Heart left ventricle (tissue), 16 donors: ENCODE data around the gene MAPKAPK2. TPM values are rescaled to one million over a fixed set of nuclear protein-coding genes. Genes with fewer than 3 reads are reported as not detected.

Source experiments
- ATAC-seq, 4 donors: fragments of 200-7000 bp; cut with Tn5 transposase; one replicate each; pipeline ENCODE4 v1.9.1; 2020 to 2022; ENCODE audit warnings: moderate library complexity in 4 of 4, mild to moderate bottlenecking in 3 of 4, moderate number of reproducible peaks in 1 of 4
- DNase-seq, 5 donors: peaks; one replicate each; pipeline ENCODE4 v3.0.0-alpha.2; 2020
- H3K27ac ChIP-seq, 12 donors: fragments of 200-600 bp; sonication (generic) in 4 of 12; one replicate each; pipeline versions ENCODE4 v1.5.0 to v1.8.0; 2016 to 2022; ENCODE audit warnings: mild to moderate bottlenecking in 2 of 12
- H3K27me3 ChIP-seq, 9 donors: fragments of 200-600 bp; sonication (generic) in 2 of 9; one replicate each; pipeline versions ENCODE4 v1.5.1 to v1.8.0; 2016 to 2022; ENCODE audit warnings: mild to moderate bottlenecking in 3 of 9
- H3K36me3 ChIP-seq, 9 donors: fragments of 200-600 bp; sonication (generic) in 2 of 9; one replicate each; pipeline versions ENCODE4 v1.5.0 to v1.8.0; 2018 to 2022; ENCODE audit warnings: mild to moderate bottlenecking in 2 of 9
- H3K4me1 ChIP-seq, 12 donors: fragments of 200-600 bp; sonication (generic) in 4 of 12; one replicate each; pipeline versions ENCODE4 v1.5.0 to v1.8.0; 2016 to 2022; ENCODE audit warnings: mild to moderate bottlenecking in 3 of 12
- H3K4me3 ChIP-seq, 12 donors: fragments of 200-600 bp; sonication (generic) in 4 of 12; one replicate each; pipeline versions ENCODE4 v1.5.0 to v1.8.0; 2017 to 2022; ENCODE audit warnings: mild to moderate bottlenecking in 9 of 12, moderate library complexity in 4 of 12
- H3K9me3 ChIP-seq, 12 donors: fragments of 200-600 bp; sonication (generic) in 4 of 12; one replicate each; pipeline versions ENCODE4 v1.5.0 to v1.8.0; 2016 to 2022; ENCODE audit warnings: mild to moderate bottlenecking in 1 of 12
- POLR2A ChIP-seq, 2 donors: fragments of 450-650 bp; IDR thresholded peaks; one replicate each; pipeline ENCODE4 v1.6.1; 2017; ENCODE audit warnings: antibody characterized with exemption in 2 of 2, mild to moderate bottlenecking in 2 of 2, moderate library complexity in 2 of 2
- WGBS, 4 donors: extraction: QIAGEN DNeasy Blood & Tissue Kit in 2 of 4; methylation state at CpG; one replicate each; pipeline versions ENCODE4 v1.1.5 to v1.1.7; 2013 to 2018; 5-methylcytosine and 5-hydroxymethylcytosine counted together
- intact Hi-C, 10 donors: fragments of 100-400 bp; cut with DNase I; formaldehyde crosslinking; loops; one replicate each; pipeline versions ENCODE4 v1.11.1 to v1.14.2; 2022
- polyA plus RNA-seq, 2 donors: library from polyadenylated mRNA; stranded (reverse); fragments of 200-250 nt; gene quantifications; one replicate each; pipeline ENCODE4 v1.2.3, GENCODE V29; 2013
- total RNA-seq, 9 donors: library from RNA; depleted of rRNA in 2 of 9; stranded (reverse); fragments of >200 nt in 2 of 9; fragmentation: NEBNext Ultra II Directional in 3 of 9; extraction: Animal tissue kit (Norgen Biotek cat#: 25700) in 3 of 9; gene quantifications; one replicate each; pipeline versions ENCODE4 v1.1.0 to v1.2.4, GENCODE V29; 2016 to 2023
- TF ChIP-seq, protein P1 (sequence below), 12 donors: fragments of 200-600 bp; sonication (generic) in 4 of 12; IDR thresholded peaks; one replicate each; pipeline versions ENCODE4 v1.5.0 to v1.8.0; 2018 to 2022; ENCODE audit warnings: antibody characterized with exemption in 12 of 12, mild to moderate bottlenecking in 5 of 12
- donor health status: ischemic (EF 13 %, LVEDD 7.1; RV severe dilation, severe dysfunction).
- donor health status: healthy with polysubstance abuse.
- donor health status: DM: no; HTN: yes; CAD: no.
- donor health status: DM: no; HTN: no; CAD: no.
- donor health status: ischemic (EF 25% LVEDD 6.9; RV normal size, moderate dysfunction).
- donor health status: ischemic (EF 25% LVEDD 5.7; RV mildly dilated, moderate dysfunction).
- donor health status: healthy.
- donor health status: DM: yes; HTN: yes; CAD: no.
- donor health status: ischemic (EF 35%, LVEDD 5.7; RV mildly dilated, moderate dysfunction).
- donor health status: nonischemic (EF 11% LVEDD 7.7; RV severe dilation, severe dysfunction).
- donor health status: DM: yes; HTN: yes; CAD: no.
- donor health status: PGD.
- donor health status: ischemic (EF 29% LVEDD 5.4; RV normal size, mild dysfunction).
- donor health status: nonischemic (EF 23%, LVEDD 6.1; RV moderate dilation, normal function).

The MAPKAPK2 gene
- total and polyA plus RNA-seq, 11 donors, result 126 to 327 (median 223) TPM

GRCh38 chr1:206655471-206655882 lies 29.2 kb upstream of the MAPKAPK2 start:
- H3K27me3 ChIP-seq, result no peaks in the 10 kb centered on the region
- intact Hi-C loops, result loop anchor here in 4 of 10 donors (1.0 to 10.0 kb wide), 4 partner anchors 37 to 69 kb away; no protein-coding TSS in a partner anchor
- H3K27ac ChIP-seq, result peak overlapping the region; percentile 6 to 85 (median 62)
- peaks cover 5 to 98% (median 72%) of the 10 kb centered on the region in 12 donors for H3K4me1 ChIP-seq
- DNase-seq (peak in 3 of 5 donors; percentile 46 to 63 (median 59)), ATAC-seq (peak in 1 of 4 donors; percentile 12)
- TF ChIP-seq, protein P1, sequence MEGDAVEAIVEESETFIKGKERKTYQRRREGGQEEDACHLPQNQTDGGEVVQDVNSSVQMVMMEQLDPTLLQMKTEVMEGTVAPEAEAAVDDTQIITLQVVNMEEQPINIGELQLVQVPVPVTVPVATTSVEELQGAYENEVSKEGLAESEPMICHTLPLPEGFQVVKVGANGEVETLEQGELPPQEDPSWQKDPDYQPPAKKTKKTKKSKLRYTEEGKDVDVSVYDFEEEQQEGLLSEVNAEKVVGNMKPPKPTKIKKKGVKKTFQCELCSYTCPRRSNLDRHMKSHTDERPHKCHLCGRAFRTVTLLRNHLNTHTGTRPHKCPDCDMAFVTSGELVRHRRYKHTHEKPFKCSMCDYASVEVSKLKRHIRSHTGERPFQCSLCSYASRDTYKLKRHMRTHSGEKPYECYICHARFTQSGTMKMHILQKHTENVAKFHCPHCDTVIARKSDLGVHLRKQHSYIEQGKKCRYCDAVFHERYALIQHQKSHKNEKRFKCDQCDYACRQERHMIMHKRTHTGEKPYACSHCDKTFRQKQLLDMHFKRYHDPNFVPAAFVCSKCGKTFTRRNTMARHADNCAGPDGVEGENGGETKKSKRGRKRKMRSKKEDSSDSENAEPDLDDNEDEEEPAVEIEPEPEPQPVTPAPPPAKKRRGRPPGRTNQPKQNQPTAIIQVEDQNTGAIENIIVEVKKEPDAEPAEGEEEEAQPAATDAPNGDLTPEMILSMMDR (IDR thresholded peaks at IDR 0.05), result no peak
- no peak for TF ChIP-seq POLR2A (IDR thresholded peaks at IDR 0.05)
- peaks cover 0 to 6% (median 0%) of the 10 kb centered on the region in 9 donors for H3K36me3 ChIP-seq
- H3K9me3 ChIP-seq, result no peaks in the 10 kb centered on the region
- H3K4me3 ChIP-seq, result no peak overlapping the region
- WGBS, 4 donors, result 30 to 44% (median 30%) methylated on average over 4 of the region's 4 CpGs

DNA sequence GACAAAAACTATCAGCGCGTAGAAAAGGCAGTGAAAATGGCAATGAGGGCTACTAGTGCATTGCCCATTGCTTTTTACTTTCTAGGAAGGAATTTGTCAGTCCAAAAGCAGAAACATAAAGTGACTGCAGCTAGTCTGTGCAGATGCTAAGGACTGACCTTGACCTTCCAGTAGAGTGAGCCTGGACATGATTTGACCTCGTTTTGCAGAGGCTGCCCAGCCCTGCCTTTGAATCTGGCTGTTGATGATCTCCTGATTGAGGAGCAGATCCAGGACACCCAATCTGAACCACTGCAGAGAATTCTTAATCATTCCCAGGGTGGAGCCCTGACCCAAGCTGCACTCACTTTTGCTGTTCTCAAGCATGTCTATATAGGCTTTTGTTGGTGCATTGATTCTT lies 27.8 kb upstream of the MAPKAPK2 start:
- intact Hi-C loops, result loop anchor here in 3 of 10 donors (5.0 to 10.0 kb wide), 3 partner anchors 35 to 68 kb away; no protein-coding TSS in a partner anchor
- no peak overlapping the region for H3K4me3 ChIP-seq
- peaks cover 5 to 92% (median 65%) of the 10 kb centered on the region in 12 donors for H3K4me1 ChIP-seq
- H3K27me3 ChIP-seq, result no peaks in the 10 kb centered on the region
- no peaks in the 10 kb centered on the region for H3K9me3 ChIP-seq
- TF ChIP-seq, protein P1 (IDR thresholded peaks at IDR 0.05), result no peak
- TF ChIP-seq POLR2A (IDR thresholded peaks at IDR 0.05), result no peak
- 70 to 83% (median 75%) methylated on average over 3 of the region's 3 CpGs for WGBS, 4 donors
- no peaks in the 10 kb centered on the region for H3K36me3 ChIP-seq
- DNase-seq, result no peak
- ATAC-seq, result no peak
- peak overlapping the region in 6 of 12 donors; percentile 4 to 96 (median 84) for H3K27ac ChIP-seq

GRCh38 chr1:206657751-206658150 lies 27.0 kb upstream of the MAPKAPK2 start:
- Histone ChIP-seq H3K9me3 (no peaks in the 10 kb centered on the region), H3K4me1 (peaks cover 5 to 92% (median 61%) of the 10 kb centered on the region in 12 donors), H3K27ac (peak overlapping the region in 11 of 12 donors; percentile 80 to 96 (median 88)), H3K36me3 (no peaks in the 10 kb centered on the region), H3K4me3 (peak overlapping the region in 2 of 12 donors; percentile 23 to 46), H3K27me3 (no peaks in the 10 kb centered on the region)
- no peak for TF ChIP-seq POLR2A (IDR thresholded peaks at IDR 0.05)
- TF ChIP-seq, protein P1 (IDR thresholded peaks at IDR 0.05), result no peak
- intact Hi-C loops, result loop anchor here in 4 of 10 donors (2.0 to 10.0 kb wide), 5 partner anchors 27 to 67 kb away; partner anchors contain the start of gene MAPKAPK2 (in 3 of the 4)
- ATAC-seq (no peak), DNase-seq (no peak)
- WGBS, 4 donors, result 25 to 44% (median 28%) methylated on average over 5 to 6 of the region's 6 CpGs

- peak in 1 of 2 donors; percentile 17 for TF ChIP-seq POLR2A (IDR thresholded peaks at IDR 0.05)
- TF ChIP-seq, protein P1 (IDR thresholded peaks at IDR 0.05), result peak; percentile 69 to 90 (median 87)
- peak; percentile 60 to 82 (median 64) for DNase-seq
- H3K27ac ChIP-seq, result peak overlapping the region; percentile 78 to 96 (median 88)
- no peaks in the 10 kb centered on the region for H3K27me3 ChIP-seq
- ATAC-seq, result peak; percentile 48 to 59 (median 56)
- H3K4me3 ChIP-seq, result peak overlapping the region in 9 of 12 donors; percentile 1 to 46 (median 31)
- H3K4me1 ChIP-seq, result peaks cover 5 to 92% (median 59%) of the 10 kb centered on the region in 12 donors
- no peaks in the 10 kb centered on the region for H3K36me3 ChIP-seq
- H3K9me3 ChIP-seq, result no peaks in the 10 kb centered on the region
- 11 to 18% (median 12%) methylated on average over 21 to 22 of the region's 22 CpGs for WGBS, 4 donors
- intact Hi-C loops, result loop anchor here in 4 of 10 donors (2.0 to 10.0 kb wide), 5 partner anchors 26 to 66 kb away; partner anchors contain the start of gene MAPKAPK2 (in 3 of the 4)
These were observed 26.3 kb upstream of the MAPKAPK2 start for GRCh38 chr1:206658264-206658980.
